Hepatocyte (in vitro differentiated cells): ENCODE measurements around the gene PTPRT. TPM values are rescaled to one million over a fixed set of nuclear protein-coding genes. Genes with fewer than 3 reads are reported as not detected.

Experiments used
- DNase-seq: peaks from one replicate; pipeline ENCODE4 v3.0.0-alpha.2; 2016; ENCODE audit warnings: low spot score
- H2AFZ ChIP-seq: fragments of 200-600 bp; sonication (generic); 2 replicates; pipeline ENCODE4 v1.6.0; 2016; ENCODE audit warnings: antibody characterized with exemption, mild to moderate bottlenecking
- H3K27ac ChIP-seq: fragments of 200-600 bp; sonication (generic); 2 replicates; pipeline ENCODE4 v1.5.1; 2016; ENCODE audit warnings: mild to moderate bottlenecking
- H3K27me3 ChIP-seq: fragments of 200-600 bp; sonication (generic); 2 replicates; pipeline ENCODE4 v1.6.1; 2016
- H3K36me3 ChIP-seq: fragments of 200-600 bp; sonication (generic); replicated peaks from 2 replicates; pipeline ENCODE4 v1.5.1; 2016; ENCODE audit warnings: low read depth; ENCODE audit not compliant: insufficient read depth
- H3K4me1 ChIP-seq: fragments of 200-600 bp; sonication (generic); 2 replicates; pipeline ENCODE4 v1.5.1; 2016; ENCODE audit warnings: mild to moderate bottlenecking, moderate library complexity; ENCODE audit not compliant: insufficient read depth
- H3K4me2 ChIP-seq: fragments of 200-600 bp; sonication (generic); 2 replicates; pipeline ENCODE4 v1.6.0; 2016
- H3K4me3 ChIP-seq: fragments of 200-600 bp; sonication (generic); 2 replicates; pipeline ENCODE4 v1.5.1; 2016; ENCODE audit warnings: mild to moderate bottlenecking
- H3K79me2 ChIP-seq: fragments of 200-600 bp; sonication (generic); 2 replicates; pipeline ENCODE4 v1.6.0; 2017; ENCODE audit warnings: mild to moderate bottlenecking
- H3K9me2 ChIP-seq: fragments of 200-600 bp; sonication (generic); replicated peaks from 2 replicates; pipeline ENCODE4 v1.6.0; 2017; ENCODE audit warnings: mild to moderate bottlenecking; ENCODE audit not compliant: insufficient read depth
- H3K9me3 ChIP-seq: fragments of 200-600 bp; sonication (generic); 2 replicates; pipeline ENCODE4 v1.5.1; 2016; ENCODE audit warnings: low read depth, mild to moderate bottlenecking
- H4K20me1 ChIP-seq: fragments of 200-600 bp; sonication (generic); 2 replicates; pipeline ENCODE4 v1.6.0; 2016; ENCODE audit warnings: mild to moderate bottlenecking; ENCODE audit not compliant: insufficient read depth, poor library complexity, severe bottlenecking
- EZH2 ChIP-seq: fragments of 200-600 bp; sonication (generic); IDR thresholded peaks from 2 replicates; pipeline ENCODE4 v1.6.1; 2016; ENCODE audit warnings: antibody characterized with exemption, mild to moderate bottlenecking, borderline replicate concordance
- EZH2phosphoT487 ChIP-seq: fragments of 200-600 bp; sonication (generic); IDR thresholded peaks from one replicate; pipeline ENCODE4 v1.6.1; 2018; ENCODE audit warnings: antibody characterized with exemption, mild to moderate bottlenecking, low read depth, moderate library complexity; ENCODE audit not compliant: unreplicated experiment, severe bottlenecking
- WGBS: methylation state at CpG from one replicate; pipeline ENCODE4 v1.1.6; 2016; ENCODE audit warnings: low lambda C conversion rate; ENCODE audit errors: missing lambda C conversion rate; 5-methylcytosine and 5-hydroxymethylcytosine counted together
- polyA plus RNA-seq: library from polyadenylated mRNA; unstranded; fragments of >200 nt; fragmentation: Nextera tagmentation; extraction: Ambion mirVana; gene quantifications from 2 replicates; pipeline ENCODE4 v1.2.1, GENCODE V29; 2016
- total RNA-seq: library from RNA; depleted of rRNA; stranded (reverse); fragments of >200 nt; gene quantifications from 2 replicates; pipeline ENCODE4 v1.2.3, GENCODE V29; 2014
- TF ChIP-seq, protein P1 (sequence below): fragments of 200-600 bp; sonication (generic); IDR thresholded peaks from 2 replicates; pipeline ENCODE4 v1.5.1; 2016; ENCODE audit warnings: antibody characterized with exemption, mild to moderate bottlenecking; ENCODE audit not compliant: poor library complexity

PTPRT gene
- total and polyA plus RNA-seq, 2 experiments from 2014 or later: 0.47 to 0.83 TPM

- no peaks in the 10 kb centered on the region for H3K27me3 ChIP-seq
- no peak overlapping the region for H3K27ac ChIP-seq
- H3K9me2 ChIP-seq: no peaks in the 10 kb centered on the region
- H4K20me1 ChIP-seq: no peaks in the 10 kb centered on the region
- H2AFZ ChIP-seq: no peak overlapping the region
- TF ChIP-seq, protein P1, sequence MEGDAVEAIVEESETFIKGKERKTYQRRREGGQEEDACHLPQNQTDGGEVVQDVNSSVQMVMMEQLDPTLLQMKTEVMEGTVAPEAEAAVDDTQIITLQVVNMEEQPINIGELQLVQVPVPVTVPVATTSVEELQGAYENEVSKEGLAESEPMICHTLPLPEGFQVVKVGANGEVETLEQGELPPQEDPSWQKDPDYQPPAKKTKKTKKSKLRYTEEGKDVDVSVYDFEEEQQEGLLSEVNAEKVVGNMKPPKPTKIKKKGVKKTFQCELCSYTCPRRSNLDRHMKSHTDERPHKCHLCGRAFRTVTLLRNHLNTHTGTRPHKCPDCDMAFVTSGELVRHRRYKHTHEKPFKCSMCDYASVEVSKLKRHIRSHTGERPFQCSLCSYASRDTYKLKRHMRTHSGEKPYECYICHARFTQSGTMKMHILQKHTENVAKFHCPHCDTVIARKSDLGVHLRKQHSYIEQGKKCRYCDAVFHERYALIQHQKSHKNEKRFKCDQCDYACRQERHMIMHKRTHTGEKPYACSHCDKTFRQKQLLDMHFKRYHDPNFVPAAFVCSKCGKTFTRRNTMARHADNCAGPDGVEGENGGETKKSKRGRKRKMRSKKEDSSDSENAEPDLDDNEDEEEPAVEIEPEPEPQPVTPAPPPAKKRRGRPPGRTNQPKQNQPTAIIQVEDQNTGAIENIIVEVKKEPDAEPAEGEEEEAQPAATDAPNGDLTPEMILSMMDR: no peak
- H3K9me3 ChIP-seq: no peaks in the 10 kb centered on the region
- H3K4me3 ChIP-seq: no peak overlapping the region
- no peak for DNase-seq
- no peak overlapping the region for H3K4me2 ChIP-seq
- no peaks in the 10 kb centered on the region for H3K79me2 ChIP-seq
- no peaks in the 10 kb centered on the region for H3K4me1 ChIP-seq
- H3K36me3 ChIP-seq: no peaks in the 10 kb centered on the region
- 78% methylated on average over 1 of the region's 1 CpG for whole genome bisulfite sequencing
These were observed 121.2 kb downstream of the PTPRT start for GRCh38 chr20:43068482-43068881.

DNA sequence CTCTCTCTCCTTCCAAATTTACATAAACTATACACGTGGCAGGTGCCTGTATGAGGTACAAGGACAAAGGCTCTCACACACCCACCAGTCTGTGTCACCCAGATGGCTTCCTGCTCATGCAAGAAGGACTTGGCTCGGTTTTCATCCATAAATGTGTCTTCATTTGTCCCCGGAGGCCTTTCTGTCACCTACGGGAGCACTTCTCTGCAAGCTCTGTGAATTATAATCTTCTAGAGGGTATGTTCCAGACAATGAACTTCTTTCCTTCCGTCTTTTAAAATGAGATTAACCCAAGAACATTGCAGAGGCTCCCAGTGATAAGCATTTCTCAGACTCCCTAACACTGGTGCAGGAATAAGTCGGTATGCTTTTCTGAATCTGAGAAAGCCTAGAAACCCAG, 123.6 kb downstream of the PTPRT start:
- no peaks in the 10 kb centered on the region for H3K9me2 ChIP-seq
- no peaks in the 10 kb centered on the region for H4K20me1 ChIP-seq
- TF ChIP-seq EZH2 (no peak), EZH2phosphoT487 (no peak)
- TF ChIP-seq, protein P1: no peak
- DNase-seq: no peak
- no peaks in the 10 kb centered on the region for H3K9me3 ChIP-seq
- no peaks in the 10 kb centered on the region for H3K27me3 ChIP-seq
- H3K36me3 ChIP-seq: no peaks in the 10 kb centered on the region
- no peak overlapping the region for H3K4me2 ChIP-seq
- 75% methylated on average over 6 of the region's 6 CpGs for WGBS
- no peak overlapping the region for H3K4me3 ChIP-seq
- no peaks in the 10 kb centered on the region for H3K4me1 ChIP-seq
- no peak overlapping the region for H3K27ac ChIP-seq
- no peak overlapping the region for H2AFZ ChIP-seq
- no peaks in the 10 kb centered on the region for H3K79me2 ChIP-seq

GRCh38 chr20:43065299-43065698, 124.4 kb downstream of the PTPRT start:
- DNase-seq: no peak
- no peaks in the 10 kb centered on the region for H3K9me3 ChIP-seq
- no peaks in the 10 kb centered on the region for H3K79me2 ChIP-seq
- TF ChIP-seq EZH2 (no peak), EZH2phosphoT487 (no peak)
- TF ChIP-seq, protein P1: no peak
- H3K27me3 ChIP-seq: no peaks in the 10 kb centered on the region
- no peak overlapping the region for H3K27ac ChIP-seq
- H3K4me1 ChIP-seq: no peaks in the 10 kb centered on the region
- no peak overlapping the region for H3K4me2 ChIP-seq
- no peaks in the 10 kb centered on the region for H3K36me3 ChIP-seq
- no peaks in the 10 kb centered on the region for H3K9me2 ChIP-seq
- H2AFZ ChIP-seq: no peak overlapping the region
- no peaks in the 10 kb centered on the region for H4K20me1 ChIP-seq
- no peak overlapping the region for H3K4me3 ChIP-seq

GRCh38 chr20:43058077-43058476, 131.6 kb downstream of the PTPRT start:
- no peaks in the 10 kb centered on the region for H3K9me2 ChIP-seq
- H3K4me2 ChIP-seq: no peak overlapping the region
- H3K27ac ChIP-seq: no peak overlapping the region
- H3K27me3 ChIP-seq: no peaks in the 10 kb centered on the region
- H3K36me3 ChIP-seq: no peaks in the 10 kb centered on the region
- H3K4me1 ChIP-seq: no peaks in the 10 kb centered on the region
- no peak overlapping the region for H3K4me3 ChIP-seq
- H3K79me2 ChIP-seq: no peaks in the 10 kb centered on the region
- no peak for TF ChIP-seq EZH2
- TF ChIP-seq, protein P1: no peak
- no peak for TF ChIP-seq EZH2phosphoT487
- no peaks in the 10 kb centered on the region for H3K9me3 ChIP-seq
- DNase-seq: no peak
- no peaks in the 10 kb centered on the region for H4K20me1 ChIP-seq
- no peak overlapping the region for H2AFZ ChIP-seq
- 77% methylated on average over 1 of the region's 1 CpG for WGBS
